Measurements from ENCODE around the gene PEAR1. TPM values are rescaled to one million over a fixed set of nuclear protein-coding genes. Genes with fewer than 3 reads are reported as not detected.

The PEAR1 gene
- total RNA-seq, 1 experiment from 2014 or later: 0.39 TPM

DNA sequence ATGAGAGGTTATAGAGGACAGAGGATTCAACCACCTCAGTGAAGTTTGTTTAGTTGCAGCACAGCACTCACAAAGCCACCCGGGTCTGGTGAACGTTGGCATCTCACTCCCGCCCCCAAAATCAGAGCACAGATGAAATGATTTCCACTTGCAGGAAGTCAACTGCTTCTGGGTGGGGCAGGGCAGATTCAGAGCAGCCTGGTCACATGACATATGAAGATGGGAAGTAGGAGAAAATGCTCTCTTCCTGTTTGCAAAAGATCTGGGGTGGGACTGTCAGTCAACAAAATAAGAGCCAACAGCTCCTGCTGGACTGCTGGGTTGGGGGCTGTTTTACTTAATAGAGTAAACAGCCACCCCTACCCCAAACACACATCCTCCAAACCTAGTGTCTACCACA is 70.1 kb downstream of the PEAR1 start:
- no peaks in the 10 kb centered on the region for H3K9me3 Mint-ChIP-seq
- no peaks in the 10 kb centered on the region for H3K79me2 ChIP-seq (ENCODE audit: insufficient read depth, low read length)
- no peak overlapping the region for H3K56ac ChIP-seq (ENCODE audit: insufficient read length, low read depth, low read length)
- no peak overlapping the region for H3K14ac ChIP-seq (ENCODE audit: insufficient read depth, low read length)
- DNase-seq: no peak
- no peaks in the 10 kb centered on the region for H4K20me1 ChIP-seq (ENCODE audit: control insufficient read depth, insufficient read depth, insufficient read length)
- H3K18ac ChIP-seq (ENCODE audit: insufficient read length, low read depth, low read length): no peak overlapping the region
- H3K4me2 ChIP-seq (ENCODE audit: insufficient read depth, insufficient read length, low read length): no peak overlapping the region
- no peak overlapping the region for H3K4me3 Mint-ChIP-seq
- no peaks in the 10 kb centered on the region for H3K27me3 ChIP-seq (ENCODE audit: insufficient read depth, low read length)
- WGBS (ENCODE audit: extremely low coverage, insufficient read length, low lambda C conversion rate): no CpG with 5 or more reads among the region's 3 CpGs
- no peak overlapping the region for H3T11ph ChIP-seq (ENCODE audit: low read length)
- H2BK20ac ChIP-seq (ENCODE audit: low read depth, low read length, poor library complexity, severe bottlenecking): no peak overlapping the region
- H2BK15ac ChIP-seq (ENCODE audit: low read depth, low read length): no peak overlapping the region
- no peaks in the 10 kb centered on the region for H3K79me1 ChIP-seq (ENCODE audit: insufficient read depth, low read depth, low read length, poor library complexity, severe bottlenecking)
- no peak overlapping the region for H2BK5ac ChIP-seq (ENCODE audit: insufficient read length, low read length)
- H3K9me3 ChIP-seq (ENCODE audit: control insufficient read depth, low read depth, low read length): no peaks in the 10 kb centered on the region
- no peak overlapping the region for H3K27ac ChIP-seq (ENCODE audit: insufficient read length, low read depth, low read length)
- no peaks in the 10 kb centered on the region for H3K4me1 ChIP-seq (ENCODE audit: insufficient read depth, low read length)
- H3K23ac ChIP-seq (ENCODE audit: insufficient read length, low read depth, low read length): no peak overlapping the region
- H3K9ac ChIP-seq (ENCODE audit: extremely low read depth, insufficient read length, low read length): no peak overlapping the region
- peak overlapping the region in 1 of 3 experiments; percentile 62; a peak in 1 of 7 replicates for H3K27ac Mint-ChIP-seq
- H2BK120ac ChIP-seq (ENCODE audit: low read depth, low read length, poor library complexity, severe bottlenecking): no peak overlapping the region
- H3K4me1 Mint-ChIP-seq: no peaks in the 10 kb centered on the region
- no peak overlapping the region for H3K4ac ChIP-seq (ENCODE audit: low read depth, low read length)
- no peaks in the 10 kb centered on the region for H3K23me2 ChIP-seq (ENCODE audit: insufficient read length, low read depth, low read length, poor library complexity, severe bottlenecking)
- H2BK12ac ChIP-seq (ENCODE audit: insufficient read length, low read depth, low read length): no peak overlapping the region
- TF ChIP-seq, protein P1, sequence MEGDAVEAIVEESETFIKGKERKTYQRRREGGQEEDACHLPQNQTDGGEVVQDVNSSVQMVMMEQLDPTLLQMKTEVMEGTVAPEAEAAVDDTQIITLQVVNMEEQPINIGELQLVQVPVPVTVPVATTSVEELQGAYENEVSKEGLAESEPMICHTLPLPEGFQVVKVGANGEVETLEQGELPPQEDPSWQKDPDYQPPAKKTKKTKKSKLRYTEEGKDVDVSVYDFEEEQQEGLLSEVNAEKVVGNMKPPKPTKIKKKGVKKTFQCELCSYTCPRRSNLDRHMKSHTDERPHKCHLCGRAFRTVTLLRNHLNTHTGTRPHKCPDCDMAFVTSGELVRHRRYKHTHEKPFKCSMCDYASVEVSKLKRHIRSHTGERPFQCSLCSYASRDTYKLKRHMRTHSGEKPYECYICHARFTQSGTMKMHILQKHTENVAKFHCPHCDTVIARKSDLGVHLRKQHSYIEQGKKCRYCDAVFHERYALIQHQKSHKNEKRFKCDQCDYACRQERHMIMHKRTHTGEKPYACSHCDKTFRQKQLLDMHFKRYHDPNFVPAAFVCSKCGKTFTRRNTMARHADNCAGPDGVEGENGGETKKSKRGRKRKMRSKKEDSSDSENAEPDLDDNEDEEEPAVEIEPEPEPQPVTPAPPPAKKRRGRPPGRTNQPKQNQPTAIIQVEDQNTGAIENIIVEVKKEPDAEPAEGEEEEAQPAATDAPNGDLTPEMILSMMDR (conservative IDR thresholded peaks at IDR 0.05): no peak
- H2AFZ ChIP-seq (ENCODE audit: low read length): no peak overlapping the region
- peaks cover 15 to 85% (median 65%) of the 10 kb centered on the region in 3 experiments; a peak in 6 of 7 replicates for H3K36me3 Mint-ChIP-seq (ENCODE audit: insufficient read depth in 1 of 3, low read depth in 3 of 3)
- no peak overlapping the region for H4K91ac ChIP-seq (ENCODE audit: insufficient read length, low read depth, low read length)
- no peak overlapping the region for H4K8ac ChIP-seq (replicated peaks; ENCODE audit: insufficient read length, low read depth, low read length)
- no peak overlapping the region for H2AK5ac ChIP-seq (ENCODE audit: insufficient read length, low read length)
- H3K27me3 Mint-ChIP-seq (ENCODE audit: low read depth): no peaks in the 10 kb centered on the region
- no peak overlapping the region for H4K5ac ChIP-seq (ENCODE audit: insufficient read length, low read depth, low read length)
